NB4 (cell line): Measurements from ENCODE around the gene PDE4D.

ENCODE experiments used
- DNase-seq: peaks from one replicate; pipeline ENCODE4 v3.0.0; 2010; ENCODE audit warnings: low read depth
- H3K4me3 ChIP-seq: one replicate; pipeline ENCODE4 v1.5.1; 2011; ENCODE audit warnings: mild to moderate bottlenecking, low read depth, low read length, moderate library complexity
- MYC ChIP-seq: IDR thresholded peaks from 2 replicates; pipeline ENCODE4 v1.6.1; 2011; ENCODE audit warnings: low read depth, low read length
- POLR2A ChIP-seq: IDR thresholded peaks from 2 replicates; pipeline ENCODE4 v1.6.1; 2011; ENCODE audit warnings: mild to moderate bottlenecking; ENCODE audit not compliant: insufficient read length; ENCODE audit errors: extremely low read depth
- TF ChIP-seq, protein P1 (sequence below): IDR thresholded peaks from 2 replicates; pipeline ENCODE4 v1.6.1; 2011; ENCODE audit warnings: low read depth, low read length
- TF ChIP-seq, protein P2 (sequence below): IDR thresholded peaks from one replicate; pipeline ENCODE4 v1.5.1; 2012; ENCODE audit warnings: low read depth, low read length

PDE4D gene

DNA sequence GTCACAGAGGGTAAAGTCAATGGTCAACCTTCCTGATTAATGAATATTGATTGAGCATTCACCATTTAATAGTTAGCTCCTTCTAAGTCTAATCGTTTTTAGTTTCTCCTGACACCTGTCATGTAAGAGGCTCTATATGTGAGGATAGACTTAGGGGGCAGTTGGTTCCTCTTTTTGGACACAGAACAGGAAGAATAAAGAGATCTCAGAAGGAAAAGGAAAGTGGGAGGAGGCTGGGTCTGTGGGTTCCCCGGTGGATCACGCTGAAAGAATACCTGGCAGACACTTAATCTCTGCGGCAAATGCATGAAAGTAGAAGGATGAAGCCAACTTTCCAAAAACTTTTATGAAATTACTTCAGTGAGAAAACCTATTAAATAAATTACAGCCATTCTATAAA, 98.4 kb downstream of the PDE4D start:
- no peak overlapping the region for H3K4me3 ChIP-seq
- TF ChIP-seq, protein P1, sequence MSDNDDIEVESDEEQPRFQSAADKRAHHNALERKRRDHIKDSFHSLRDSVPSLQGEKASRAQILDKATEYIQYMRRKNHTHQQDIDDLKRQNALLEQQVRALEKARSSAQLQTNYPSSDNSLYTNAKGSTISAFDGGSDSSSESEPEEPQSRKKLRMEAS = no peak
- TF ChIP-seq, protein P2, sequence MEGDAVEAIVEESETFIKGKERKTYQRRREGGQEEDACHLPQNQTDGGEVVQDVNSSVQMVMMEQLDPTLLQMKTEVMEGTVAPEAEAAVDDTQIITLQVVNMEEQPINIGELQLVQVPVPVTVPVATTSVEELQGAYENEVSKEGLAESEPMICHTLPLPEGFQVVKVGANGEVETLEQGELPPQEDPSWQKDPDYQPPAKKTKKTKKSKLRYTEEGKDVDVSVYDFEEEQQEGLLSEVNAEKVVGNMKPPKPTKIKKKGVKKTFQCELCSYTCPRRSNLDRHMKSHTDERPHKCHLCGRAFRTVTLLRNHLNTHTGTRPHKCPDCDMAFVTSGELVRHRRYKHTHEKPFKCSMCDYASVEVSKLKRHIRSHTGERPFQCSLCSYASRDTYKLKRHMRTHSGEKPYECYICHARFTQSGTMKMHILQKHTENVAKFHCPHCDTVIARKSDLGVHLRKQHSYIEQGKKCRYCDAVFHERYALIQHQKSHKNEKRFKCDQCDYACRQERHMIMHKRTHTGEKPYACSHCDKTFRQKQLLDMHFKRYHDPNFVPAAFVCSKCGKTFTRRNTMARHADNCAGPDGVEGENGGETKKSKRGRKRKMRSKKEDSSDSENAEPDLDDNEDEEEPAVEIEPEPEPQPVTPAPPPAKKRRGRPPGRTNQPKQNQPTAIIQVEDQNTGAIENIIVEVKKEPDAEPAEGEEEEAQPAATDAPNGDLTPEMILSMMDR = no peak
- TF ChIP-seq POLR2A (no peak), MYC (no peak)
- peak; percentile 56 for DNase-seq

GRCh38 chr5:59792983-59793585, 100.4 kb downstream of the PDE4D start:
- no peak overlapping the region for H3K4me3 ChIP-seq
- TF ChIP-seq MYC = no peak
- TF ChIP-seq POLR2A = no peak
- peak; percentile 16 for DNase-seq

GRCh38 chr5:59791617-59792016, 101.9 kb downstream of the PDE4D start:
- DNase-seq = no peak
- no peak overlapping the region for H3K4me3 ChIP-seq
- TF ChIP-seq, protein P1 = no peak
- no peak for TF ChIP-seq POLR2A
- TF ChIP-seq, protein P2 = no peak
- TF ChIP-seq MYC = no peak

- DNase-seq = no peak
- no peak overlapping the region for H3K4me3 ChIP-seq
- TF ChIP-seq, protein P1 = no peak
- TF ChIP-seq POLR2A = no peak
- TF ChIP-seq MYC = no peak
- TF ChIP-seq, protein P2 = no peak
These were observed 102.6 kb downstream of the PDE4D start for GRCh38 chr5:59790776-59791475.

DNA sequence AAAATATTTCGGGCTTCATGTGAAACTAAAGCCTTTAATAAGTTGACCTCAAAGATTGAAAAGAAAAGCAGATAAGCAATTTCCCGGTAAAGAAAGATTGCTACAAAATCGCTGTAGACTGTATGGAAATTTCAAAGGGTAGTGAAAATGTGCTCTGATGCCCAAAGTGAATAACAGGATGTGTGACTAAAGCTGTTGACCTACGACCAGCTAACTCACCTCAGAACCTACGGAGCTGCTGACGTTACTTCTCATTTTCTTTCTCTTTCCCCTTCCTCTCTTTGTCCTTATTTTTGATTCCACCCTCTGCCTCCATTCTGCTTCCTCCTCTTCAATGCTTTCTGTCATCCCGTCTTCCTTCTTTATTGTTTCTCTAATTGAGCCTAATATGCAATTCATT, 103.2 kb downstream of the PDE4D start:
- no peak for TF ChIP-seq POLR2A
- TF ChIP-seq, protein P2 = no peak
- no peak for DNase-seq
- no peak overlapping the region for H3K4me3 ChIP-seq

DNA sequence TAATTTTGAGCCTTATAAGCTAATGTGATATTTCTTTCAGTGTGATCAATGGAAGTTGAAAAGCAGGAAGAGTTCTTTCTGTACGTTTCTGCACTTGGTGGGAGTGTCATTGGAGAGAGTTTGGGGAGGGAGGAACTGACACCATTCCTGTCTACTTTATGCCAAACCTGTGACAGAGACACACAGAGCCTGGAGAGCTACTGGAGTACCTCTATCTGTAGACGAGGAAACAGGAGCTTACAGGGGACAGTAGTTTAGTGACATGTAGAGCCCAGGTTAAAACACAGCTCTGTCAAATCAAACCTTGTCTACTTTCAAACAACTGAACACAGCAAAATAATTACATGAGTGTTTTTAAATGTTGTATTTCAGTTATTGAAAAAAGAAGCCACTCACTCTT, 103.6 kb downstream of the PDE4D start:
- DNase-seq = no peak
- TF ChIP-seq, protein P2 = no peak
- TF ChIP-seq POLR2A = no peak
- TF ChIP-seq, protein P1 = no peak
- TF ChIP-seq MYC = no peak
- H3K4me3 ChIP-seq = no peak overlapping the region
